DND-41 (cell line): Measurements from ENCODE around the gene EYS.

Source experiments
- CTCF ChIP-seq: IDR thresholded peaks from 2 replicates; pipeline ENCODE4 v1.5.1; 2012; ENCODE audit warnings: borderline replicate concordance, low read length, moderate library complexity, mild to moderate bottlenecking; ENCODE audit not compliant: poor library complexity, severe bottlenecking; ENCODE audit errors: extremely low read depth
- EZH2 ChIP-seq: IDR thresholded peaks from 3 replicates; pipeline ENCODE4 v1.6.1; 2012; ENCODE audit warnings: borderline replicate concordance, low read depth, mild to moderate bottlenecking, moderate library complexity, low read length, inconsistent platforms; ENCODE audit not compliant: severe bottlenecking

- TF ChIP-seq CTCF (no peak), EZH2 (no peak)
Observed at GRCh38 chr6:63888416-63888815, 1818.6 kb downstream of the EYS start.
